ENCODE measurements around the gene ZNF622.

- no peak for TF ChIP-seq EZH2 (IDR thresholded peaks at IDR 0.05; ENCODE audit: low read depth)
- no peak for TF ChIP-seq CTCF (conservative IDR thresholded peaks at IDR 0.05)
Observed at GRCh38 chr5:16502866-16503265, 37.3 kb upstream of the ZNF622 start.

Data from PC-9 (cell line).